GM12872 (cell line): ENCODE measurements around the gene IL10.

ENCODE experiments used
- TF ChIP-seq, protein P1 (sequence below): IDR thresholded peaks from 3 replicates; pipeline ENCODE4 v1.5.1; 2011; ENCODE audit warnings: low read depth, mild to moderate bottlenecking, low read length, moderate library complexity; ENCODE audit not compliant: insufficient read depth

The IL10 gene

DNA sequence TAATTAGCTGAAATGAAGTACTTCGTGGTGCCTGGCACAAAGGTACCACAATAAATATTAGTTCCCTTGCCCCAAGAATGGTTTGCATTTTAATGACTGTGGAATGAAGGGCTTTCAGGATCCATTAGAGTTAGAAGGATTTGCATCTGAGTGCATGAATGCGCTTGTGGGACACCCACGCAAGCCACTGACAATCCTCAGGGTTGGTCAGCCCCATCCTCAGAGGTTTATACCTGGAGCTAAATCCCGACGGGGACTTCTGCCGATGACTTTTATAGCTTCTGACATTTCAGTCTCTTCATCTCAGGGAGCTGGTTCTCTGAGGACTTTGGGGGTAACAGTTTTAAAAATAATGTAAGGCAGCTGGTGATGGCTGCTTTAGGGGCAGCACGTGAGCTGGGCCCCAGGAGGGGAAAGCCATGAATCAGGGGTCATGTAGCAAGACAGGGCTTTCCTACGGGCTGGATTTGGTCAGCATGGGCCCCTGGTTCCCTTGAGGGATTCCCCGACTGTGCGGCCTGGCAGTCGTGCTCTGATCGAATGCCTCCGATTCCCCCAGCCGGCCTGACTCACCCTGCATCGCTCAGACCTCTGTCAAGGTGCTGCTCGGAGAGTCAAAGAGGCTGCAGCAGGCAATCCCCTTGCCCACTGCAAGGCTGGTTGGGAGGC lies 20.8 kb upstream of the IL10 start:
- TF ChIP-seq, protein P1, sequence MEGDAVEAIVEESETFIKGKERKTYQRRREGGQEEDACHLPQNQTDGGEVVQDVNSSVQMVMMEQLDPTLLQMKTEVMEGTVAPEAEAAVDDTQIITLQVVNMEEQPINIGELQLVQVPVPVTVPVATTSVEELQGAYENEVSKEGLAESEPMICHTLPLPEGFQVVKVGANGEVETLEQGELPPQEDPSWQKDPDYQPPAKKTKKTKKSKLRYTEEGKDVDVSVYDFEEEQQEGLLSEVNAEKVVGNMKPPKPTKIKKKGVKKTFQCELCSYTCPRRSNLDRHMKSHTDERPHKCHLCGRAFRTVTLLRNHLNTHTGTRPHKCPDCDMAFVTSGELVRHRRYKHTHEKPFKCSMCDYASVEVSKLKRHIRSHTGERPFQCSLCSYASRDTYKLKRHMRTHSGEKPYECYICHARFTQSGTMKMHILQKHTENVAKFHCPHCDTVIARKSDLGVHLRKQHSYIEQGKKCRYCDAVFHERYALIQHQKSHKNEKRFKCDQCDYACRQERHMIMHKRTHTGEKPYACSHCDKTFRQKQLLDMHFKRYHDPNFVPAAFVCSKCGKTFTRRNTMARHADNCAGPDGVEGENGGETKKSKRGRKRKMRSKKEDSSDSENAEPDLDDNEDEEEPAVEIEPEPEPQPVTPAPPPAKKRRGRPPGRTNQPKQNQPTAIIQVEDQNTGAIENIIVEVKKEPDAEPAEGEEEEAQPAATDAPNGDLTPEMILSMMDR = no peak

DNA sequence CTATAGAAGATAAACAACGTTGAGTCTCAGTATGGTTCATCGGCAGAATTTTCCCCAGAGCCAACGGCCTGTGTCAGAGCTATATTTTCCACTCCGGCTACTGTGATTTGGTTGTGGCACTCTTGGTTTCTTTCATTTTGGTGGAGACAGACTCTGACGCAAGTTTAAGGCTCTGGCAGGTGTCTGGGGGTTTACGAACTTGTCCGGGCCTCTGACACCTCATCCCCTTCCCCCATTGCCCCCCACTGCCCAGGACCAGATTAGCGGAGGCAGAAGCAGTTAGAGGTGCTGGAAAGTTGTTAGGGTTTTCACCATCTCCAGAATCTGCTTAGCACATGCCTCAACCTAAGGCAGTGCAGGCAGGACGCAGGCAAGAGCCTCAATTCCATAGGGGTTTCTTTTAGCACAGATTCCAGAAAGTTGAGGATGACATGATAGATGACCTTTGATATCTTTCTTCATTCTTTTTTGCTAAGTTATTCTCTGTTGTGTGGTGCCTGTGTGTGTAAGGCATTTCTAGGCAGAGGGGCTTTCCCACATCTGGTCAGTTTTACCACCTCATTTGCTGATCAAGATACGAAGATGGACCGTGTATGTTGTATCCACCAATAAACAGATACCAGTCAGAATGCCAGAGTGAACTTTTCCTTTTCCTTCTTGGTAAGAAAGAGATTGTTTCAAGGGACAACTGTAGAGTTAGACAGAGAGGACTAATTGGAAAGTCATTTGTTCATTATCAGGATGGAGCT lies 18.4 kb upstream of the IL10 start:
- TF ChIP-seq, protein P1 = no peak

DNA sequence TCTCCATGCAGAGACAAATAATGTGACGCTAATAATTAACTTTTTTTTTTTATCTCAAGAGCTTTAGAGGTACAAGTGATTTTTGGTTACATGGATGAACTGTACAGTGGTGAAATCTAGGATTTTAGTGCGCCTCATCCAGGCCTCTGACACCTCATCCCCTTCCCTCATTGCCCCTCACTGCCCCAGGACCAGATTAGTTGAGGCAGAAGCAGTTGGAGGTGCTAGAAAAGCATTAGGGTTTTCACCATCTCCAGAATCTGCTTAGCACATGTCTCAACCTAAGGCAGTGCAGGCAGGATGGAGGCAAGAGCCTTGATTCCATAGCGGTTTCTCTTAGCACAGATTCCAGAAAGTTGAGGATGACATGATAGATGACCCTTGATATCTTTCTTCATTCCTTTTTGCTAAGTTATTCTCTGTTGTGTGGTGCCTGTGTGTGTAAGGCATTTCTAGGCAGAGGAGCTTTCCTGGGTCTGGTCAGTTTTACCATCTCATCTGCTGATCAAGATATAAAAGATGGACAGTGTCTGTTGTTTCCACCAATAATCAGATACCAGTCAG lies 16.3 kb upstream of the IL10 start:
- TF ChIP-seq, protein P1 = no peak

DNA sequence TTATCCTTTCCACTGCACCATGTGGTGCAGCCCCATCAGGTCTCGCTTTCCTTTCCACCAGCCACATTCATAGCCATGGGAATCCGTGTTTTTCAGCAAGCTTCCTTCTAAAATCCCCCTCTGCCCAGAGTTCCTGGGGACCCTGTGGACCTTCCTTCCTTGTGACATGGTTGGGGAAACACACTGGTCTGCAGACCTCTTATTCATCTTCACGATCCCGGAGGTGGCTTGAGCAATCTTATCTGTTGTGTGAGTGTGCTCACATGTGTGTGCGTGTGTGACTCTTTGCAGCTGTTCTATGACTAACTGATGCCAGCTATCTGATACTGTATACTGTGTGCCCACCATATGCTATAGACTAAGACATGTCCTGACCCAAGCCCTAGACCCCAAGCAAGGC lies 15.6 kb upstream of the IL10 start:
- TF ChIP-seq, protein P1 = no peak

DNA sequence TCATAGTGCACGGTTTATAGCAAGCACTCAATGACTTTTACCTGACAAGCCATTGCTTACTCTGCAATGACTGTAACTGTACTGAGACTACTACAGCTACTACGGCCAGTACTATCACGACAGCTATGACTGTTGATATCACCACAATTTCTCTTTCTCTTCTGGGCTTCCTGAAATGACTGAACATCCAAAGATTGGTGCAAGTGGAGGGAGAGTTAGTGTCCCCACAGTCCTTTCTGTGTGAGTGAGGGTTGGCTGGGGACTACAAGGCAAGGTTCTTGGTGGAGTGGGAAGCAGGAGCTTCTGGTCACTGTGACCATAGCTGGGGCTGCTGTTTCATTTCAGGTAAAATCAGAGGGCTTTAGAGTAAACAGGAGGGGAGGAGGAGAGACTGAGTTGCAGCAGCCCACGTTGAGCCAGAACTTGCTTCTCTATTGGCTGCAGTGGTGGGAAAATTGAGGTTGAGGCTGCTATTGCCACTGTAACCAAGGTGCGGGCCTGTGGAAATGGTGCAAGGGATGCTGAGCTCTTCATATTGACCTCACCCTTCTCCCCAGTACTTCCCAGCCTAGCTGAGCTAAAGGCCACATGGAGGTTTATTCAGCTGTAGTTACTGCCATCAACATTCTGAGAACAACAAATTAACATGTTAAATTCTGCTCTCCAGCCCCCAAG lies 14.1 kb upstream of the IL10 start:
- TF ChIP-seq, protein P1 = no peak

DNA sequence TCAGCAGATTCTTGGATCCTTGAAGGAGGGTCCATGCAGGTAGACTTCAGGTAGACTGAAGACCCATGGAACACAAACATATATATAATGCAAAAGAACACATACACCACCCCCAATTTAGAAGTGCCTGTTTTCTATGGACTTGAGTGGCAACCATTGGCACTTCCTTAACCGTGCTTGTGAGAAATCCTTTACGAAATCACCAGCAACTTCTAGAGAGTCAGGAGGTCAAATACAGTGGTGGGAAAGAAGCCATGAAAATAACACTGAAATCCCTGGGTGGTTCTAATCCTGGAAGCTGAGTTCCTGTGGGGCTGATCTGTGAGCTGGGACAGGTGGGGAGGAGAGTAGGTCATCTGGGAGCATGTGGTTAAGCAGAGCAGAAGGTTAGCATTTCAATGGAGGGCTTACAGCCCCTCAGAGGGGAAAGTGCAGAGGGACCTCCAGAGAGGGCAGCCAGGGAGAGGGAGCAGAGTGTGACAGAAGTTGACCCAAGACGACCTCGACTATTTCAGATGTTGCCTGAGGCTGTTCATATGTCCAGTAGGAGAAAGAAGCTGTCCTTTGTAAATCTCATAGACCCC lies 13.0 kb upstream of the IL10 start:
- TF ChIP-seq, protein P1 = no peak

DNA sequence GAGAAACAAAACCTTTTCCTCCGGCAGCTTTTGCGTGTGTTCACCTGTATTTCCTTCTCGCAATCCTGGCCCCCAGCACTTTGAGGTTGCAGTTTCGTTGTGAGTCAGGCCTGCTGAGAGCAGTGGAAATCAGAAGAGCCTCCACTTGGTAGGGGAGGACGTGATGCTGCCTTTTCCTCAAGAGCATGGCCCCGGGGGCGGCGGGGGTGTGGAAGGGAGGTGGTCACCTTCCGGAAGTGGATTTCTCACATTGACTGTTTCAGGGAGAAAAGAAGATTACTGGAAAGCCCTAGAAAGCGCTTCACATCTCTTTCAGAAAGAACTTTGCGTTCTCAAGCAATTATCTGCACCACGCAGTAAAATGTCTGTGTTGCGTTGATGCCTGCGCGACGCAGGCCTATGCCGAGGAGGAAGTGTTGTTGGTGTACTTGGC lies 12.2 kb upstream of the IL10 start:
- TF ChIP-seq, protein P1 = no peak
